Measurements from ENCODE around the gene CPEB1. TPM values are rescaled to one million over a fixed set of nuclear protein-coding genes. Genes with fewer than 3 reads are reported as not detected.

Gene CPEB1
- total RNA-seq, 3 donors from 2014 or later (not counting 1 experiment from before 2014, with no cell fraction given), result not detected

GRCh38 chr15:82533801-82534200, 113.4 kb downstream of the CPEB1 start:
- TF ChIP-seq CTCF (IDR thresholded peaks at IDR 0.05), result no peak
- H3K4me1 Mint-ChIP-seq, result peaks cover 26 to 31% of the 10 kb centered on the region in 2 donors
- Histone ChIP-seq H3K27me3 (ENCODE audit: control insufficient read depth, insufficient read depth, low read length) (no peaks in the 10 kb centered on the region), H3K4me3 (ENCODE audit: low read length) (no peak overlapping the region), H3K4me1 (ENCODE audit: control insufficient read depth, insufficient read depth, low read length) (peaks cover 10% of the 10 kb centered on the region), H3K9me3 (ENCODE audit: control insufficient read depth, insufficient read depth, low read length) (no peaks in the 10 kb centered on the region), H3K27ac (ENCODE audit: low read length) (no peak overlapping the region), H3K36me3 (ENCODE audit: control insufficient read depth, insufficient read depth, low read length) (peaks cover 30% of the 10 kb centered on the region)
- H3K4me3 Mint-ChIP-seq, result no peak overlapping the region
- intact Hi-C loops (cut with micrococcal nuclease), result no loop called here
- DNase-seq, result no peak
- 100% methylated on average over 3 of the region's 3 CpGs for WGBS (ENCODE audit: insufficient coverage)
- no peak for ATAC-seq
- H3K9me3 Mint-ChIP-seq, result no peaks in the 10 kb centered on the region
- peak overlapping the region in 1 of 2 donors; percentile 41 for H3K27ac Mint-ChIP-seq
- no peaks in the 10 kb centered on the region for H3K27me3 Mint-ChIP-seq (ENCODE audit: low read depth in 2 of 2)
- H3K36me3 Mint-ChIP-seq, result peaks cover 19% of the 10 kb centered on the region

GRCh38 chr15:82532991-82533481, 114.1 kb downstream of the CPEB1 start:
- Histone ChIP-seq H3K27me3 (ENCODE audit: control insufficient read depth, insufficient read depth, low read length) (no peaks in the 10 kb centered on the region), H3K4me3 (ENCODE audit: low read length) (no peak overlapping the region), H3K27ac (ENCODE audit: low read length) (no peak overlapping the region), H3K4me1 (ENCODE audit: control insufficient read depth, insufficient read depth, low read length) (peaks cover 7% of the 10 kb centered on the region), H3K36me3 (ENCODE audit: control insufficient read depth, insufficient read depth, low read length) (peaks cover 22% of the 10 kb centered on the region), H3K9me3 (ENCODE audit: control insufficient read depth, insufficient read depth, low read length) (no peaks in the 10 kb centered on the region)
- H3K9me3 Mint-ChIP-seq, result no peaks in the 10 kb centered on the region
- H3K4me3 Mint-ChIP-seq, result no peak overlapping the region
- peaks cover 19% of the 10 kb centered on the region for H3K36me3 Mint-ChIP-seq
- peaks cover 19 to 24% of the 10 kb centered on the region in 2 donors for H3K4me1 Mint-ChIP-seq
- no peak for TF ChIP-seq CTCF (IDR thresholded peaks at IDR 0.05)
- H3K27me3 Mint-ChIP-seq (ENCODE audit: low read depth in 2 of 2), result no peaks in the 10 kb centered on the region
- WGBS (ENCODE audit: insufficient coverage), result 94% methylated on average over 15 of the region's 15 CpGs
- ATAC-seq, result no peak
- DNase-seq, result no peak
- intact Hi-C loops (cut with micrococcal nuclease), result no loop called here
- no peak overlapping the region for H3K27ac Mint-ChIP-seq

- Histone ChIP-seq H3K4me3 (ENCODE audit: low read length) (no peak overlapping the region), H3K4me1 (ENCODE audit: control insufficient read depth, insufficient read depth, low read length) (peaks cover 7% of the 10 kb centered on the region), H3K36me3 (ENCODE audit: control insufficient read depth, insufficient read depth, low read length) (peaks cover 17% of the 10 kb centered on the region), H3K9me3 (ENCODE audit: control insufficient read depth, insufficient read depth, low read length) (no peaks in the 10 kb centered on the region), H3K27ac (ENCODE audit: low read length) (no peak overlapping the region), H3K27me3 (ENCODE audit: control insufficient read depth, insufficient read depth, low read length) (no peaks in the 10 kb centered on the region)
- Mint-ChIP-seq H3K4me1 (peaks cover 14 to 23% of the 10 kb centered on the region in 2 donors), H3K36me3 (peaks cover 16% of the 10 kb centered on the region), H3K9me3 (no peaks in the 10 kb centered on the region), H3K4me3 (no peak overlapping the region), H3K27ac (no peak overlapping the region), H3K27me3 (ENCODE audit: low read depth in 2 of 2) (no peaks in the 10 kb centered on the region)
- TF ChIP-seq CTCF (IDR thresholded peaks at IDR 0.05), result no peak
- no peak for ATAC-seq
- no peak for DNase-seq
- intact Hi-C loops (cut with micrococcal nuclease), result no loop called here
- WGBS (ENCODE audit: insufficient coverage), result 92% methylated on average over 9 of the region's 9 CpGs
These were observed 114.7 kb downstream of the CPEB1 start for GRCh38 chr15:82532383-82532990.

Data from natural killer cell (primary cell).